AG09309 (cell line): ENCODE measurements around the gene CYP4F12.
"Not testable (repeated sequence)": the region's sequence is repeated elsewhere in the genome, so short reads cannot be mapped to it uniquely, and the experiment has no call there.

ENCODE experiments used
- DNase-seq: peaks from one replicate; pipeline ENCODE4 v3.0.0-alpha.2; 2010; ENCODE audit warnings: low read depth
- H3K4me3 ChIP-seq: 2 replicates; pipeline ENCODE4 v1.5.1; 2011; ENCODE audit warnings: mild to moderate bottlenecking, low read depth, low read length, moderate library complexity; ENCODE audit not compliant: control insufficient read depth
- CTCF ChIP-seq: IDR thresholded peaks from 2 replicates; pipeline ENCODE4 v1.5.1; 2011; ENCODE audit warnings: mild to moderate bottlenecking, low read depth, low read length, inconsistent platforms; ENCODE audit not compliant: insufficient read depth, control insufficient read depth; ENCODE audit errors: missing control alignments

CYP4F12 gene

GRCh38 chr19:15649526-15649925 lies 23.4 kb upstream of the CYP4F12 start:
- H3K4me3 ChIP-seq = no peak overlapping the region
- TF ChIP-seq CTCF = no peak
- DNase-seq = no peak

GRCh38 chr19:15650123-15650522 lies 22.8 kb upstream of the CYP4F12 start:
- DNase-seq, H3K4me3 ChIP-seq: not testable (repeated sequence)

- TF ChIP-seq CTCF = no peak
- no peak for DNase-seq
Observed at GRCh38 chr19:15651791-15652190, 21.1 kb upstream of the CYP4F12 start.

GRCh38 chr19:15652559-15653278 lies 20.2 kb upstream of the CYP4F12 start:
- no peak for TF ChIP-seq CTCF
- no peak for DNase-seq
- H3K4me3 ChIP-seq = no peak overlapping the region

More at GRCh38 chr19:15651791-15652190, 21.1 kb upstream of the CYP4F12 start:
- no peak overlapping the region for H3K4me3 ChIP-seq

GRCh38 chr19:15656467-15656866 lies 16.4 kb upstream of the CYP4F12 start:
- H3K4me3 ChIP-seq = no peak overlapping the region
- no peak for TF ChIP-seq CTCF
- DNase-seq = no peak

GRCh38 chr19:15663247-15663646 lies 9.6 kb upstream of the CYP4F12 start:
- no peak for TF ChIP-seq CTCF
- no peak overlapping the region for H3K4me3 ChIP-seq
- no peak for DNase-seq

- H3K4me3 ChIP-seq = no peak overlapping the region
- no peak for DNase-seq
- TF ChIP-seq CTCF = no peak
Observed at GRCh38 chr19:15666186-15666585, 6.7 kb upstream of the CYP4F12 start.
